ENCODE results near the gene OBP2B.
"Not testable (repeated sequence)": the region's sequence is repeated elsewhere in the genome, so short reads cannot be mapped to it uniquely, and the experiment has no call there.

The OBP2B gene

GRCh38 chr9:133201424-133202144 is 7.5 kb downstream of the OBP2B start:
- DNase-seq (ENCODE audit: low read depth) = no peak

GRCh38 chr9:133200631-133201030 is 8.4 kb downstream of the OBP2B start:
- no peak for DNase-seq (ENCODE audit: low read depth)

DNA sequence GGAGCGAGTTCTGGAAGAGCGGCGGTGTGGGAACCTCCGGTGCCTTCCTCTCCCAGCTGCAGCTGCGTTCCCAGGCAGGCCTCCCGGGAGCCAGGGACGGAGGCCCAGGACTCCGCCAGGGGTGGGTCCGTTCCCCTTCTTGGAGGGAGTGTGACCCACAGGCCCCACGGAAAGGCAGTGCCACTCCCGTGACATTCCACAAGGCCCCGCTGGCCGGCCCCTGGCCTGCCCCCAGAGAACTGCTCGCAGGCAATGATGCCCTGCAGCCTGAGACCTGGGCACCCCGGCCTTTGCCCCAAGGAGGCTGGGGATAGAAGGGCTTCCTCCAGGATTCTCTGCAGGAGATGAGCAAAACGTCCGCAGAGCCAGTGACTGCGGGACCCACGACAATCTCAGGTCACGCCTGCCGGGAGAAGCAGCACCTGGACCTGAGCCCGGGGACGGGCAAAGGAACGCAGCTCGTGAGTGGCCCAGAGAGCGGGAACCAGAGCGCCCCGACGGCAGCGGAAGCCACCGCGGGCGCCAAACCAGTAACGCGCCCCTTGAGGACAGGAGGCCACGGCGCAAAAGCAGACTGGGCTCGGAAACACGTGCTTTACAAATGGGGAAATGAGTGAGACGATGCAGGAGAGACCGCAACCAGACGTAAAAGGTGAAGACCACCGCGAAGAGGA is 9.3 kb downstream of the OBP2B start:
- DNase-seq (ENCODE audit: low read depth) = peak; percentile 14

- no peak for DNase-seq (ENCODE audit: low read depth)
Measured at GRCh38 chr9:133195029-133195428, 14.0 kb downstream of the OBP2B start.

GRCh38 chr9:133194597-133194996 is 14.5 kb downstream of the OBP2B start:
- DNase-seq (ENCODE audit: low read depth) = no peak

DNA sequence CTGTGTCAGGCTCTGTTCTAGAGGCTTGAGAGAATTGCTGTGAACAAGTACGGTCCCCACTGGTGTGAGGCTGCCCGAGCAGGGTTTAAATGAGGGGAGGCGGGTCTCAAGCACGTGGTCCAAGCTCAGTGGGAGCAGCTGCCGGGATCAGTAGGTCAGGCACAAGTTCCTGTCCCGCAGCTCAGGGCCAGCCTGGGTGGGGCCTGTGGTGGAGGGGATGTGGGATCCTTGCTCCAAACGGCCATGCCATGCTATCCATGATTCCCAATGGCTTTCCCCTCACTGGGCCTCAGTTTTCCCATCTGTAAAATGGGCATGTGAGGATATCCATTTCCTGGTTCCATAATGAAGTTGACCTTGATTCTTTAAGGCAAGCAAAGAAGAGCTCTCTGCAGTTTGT is 17.1 kb downstream of the OBP2B start:
- no peak for DNase-seq (ENCODE audit: low read depth)

GRCh38 chr9:133189826-133190225 is 19.2 kb downstream of the OBP2B start:
- DNase-seq (ENCODE audit: low read depth) = no peak

DNA sequence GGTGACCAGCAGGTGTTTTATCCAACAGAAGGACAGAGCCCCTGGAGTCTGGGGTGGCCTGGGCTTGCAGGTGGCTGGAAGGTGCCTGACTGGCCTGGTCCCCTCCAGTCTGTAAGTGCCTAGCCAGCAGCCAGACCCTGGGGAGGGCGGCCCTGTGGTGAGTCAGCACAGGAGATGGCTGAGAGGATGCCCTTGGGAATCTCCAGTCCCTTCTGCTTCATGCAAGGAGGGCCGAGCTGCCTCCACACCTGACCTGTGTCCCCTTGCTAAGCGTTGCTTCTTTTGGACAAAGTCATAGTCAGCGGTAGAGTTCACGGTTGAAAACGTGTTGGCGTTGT is 20.2 kb downstream of the OBP2B start:
- DNase-seq (ENCODE audit: low read depth) = no peak

- no peak for DNase-seq (ENCODE audit: low read depth)
Measured at GRCh38 chr9:133188006-133188842, 20.8 kb downstream of the OBP2B start.

DNA sequence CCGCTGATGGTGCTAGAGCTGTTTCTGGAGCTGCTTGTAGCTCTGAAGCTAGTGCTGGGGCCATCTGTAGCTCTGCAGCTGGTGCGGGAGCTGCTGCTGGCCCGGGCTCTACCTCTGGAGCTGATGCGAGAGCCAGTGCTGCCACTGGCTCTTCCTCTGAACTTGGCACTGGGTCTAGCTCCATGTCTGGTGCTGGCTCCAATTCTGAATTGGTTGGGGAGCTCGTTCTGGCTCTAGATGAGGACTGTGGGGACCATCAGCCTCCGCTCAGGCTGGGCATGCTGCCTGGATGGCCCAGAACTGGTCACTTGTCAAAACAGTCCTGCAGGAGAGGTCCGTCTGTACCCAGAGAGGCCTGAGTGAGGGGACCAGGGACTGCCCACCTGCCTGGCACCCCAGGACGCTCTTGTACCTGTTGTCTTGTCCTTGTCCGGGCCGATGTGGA is 21.5 kb downstream of the OBP2B start:
- no peak for DNase-seq (ENCODE audit: low read depth)

- no peak for DNase-seq (ENCODE audit: low read depth)
Measured at GRCh38 chr9:133186736-133187135, 22.3 kb downstream of the OBP2B start.

- DNase-seq (ENCODE audit: low read depth) = no peak
Measured at GRCh38 chr9:133184971-133185370, 24.1 kb downstream of the OBP2B start.

DNA sequence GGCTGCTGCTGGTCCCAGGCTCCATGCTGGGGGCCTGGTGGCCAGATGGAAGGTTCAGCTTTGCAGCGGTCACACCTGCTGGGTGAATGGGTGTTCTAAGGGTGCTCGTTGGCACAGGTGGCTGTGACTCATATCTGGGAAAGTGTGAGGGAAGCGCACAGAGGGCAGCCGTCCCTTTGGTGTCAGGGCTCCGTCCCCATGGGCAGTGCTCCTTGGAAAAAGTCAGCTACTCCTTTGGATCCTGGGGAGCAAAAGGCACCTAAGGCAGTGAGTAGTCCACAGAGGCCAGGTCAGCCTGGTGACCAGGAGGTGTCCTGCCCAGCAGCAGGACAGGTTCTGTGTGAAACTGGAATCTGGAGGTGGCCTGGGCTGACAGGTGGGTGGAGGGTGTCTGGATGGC is 26.9 kb downstream of the OBP2B start:
- no peak for DNase-seq (ENCODE audit: low read depth)

DNA sequence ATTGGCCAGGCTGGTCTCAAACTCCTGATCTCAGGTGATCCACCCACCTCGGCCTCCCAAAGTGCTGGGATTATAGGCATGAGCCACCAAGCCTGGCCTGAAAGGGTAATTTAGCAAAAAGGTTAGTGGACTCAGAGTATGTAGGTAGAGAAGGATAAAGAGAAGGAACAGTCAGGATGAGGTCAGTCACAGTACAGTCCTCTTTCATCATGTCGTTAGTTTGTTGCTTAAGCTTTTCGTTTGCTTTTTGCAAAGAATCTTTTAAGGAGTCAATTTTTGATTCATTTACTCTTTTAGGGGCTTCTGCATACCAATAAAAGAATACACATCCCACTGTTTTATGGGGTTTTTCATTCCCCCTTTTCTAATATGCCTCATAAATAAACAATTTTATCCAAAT is 27.5 kb downstream of the OBP2B start:
- DNase-seq (ENCODE audit: low read depth) = no peak

DNA sequence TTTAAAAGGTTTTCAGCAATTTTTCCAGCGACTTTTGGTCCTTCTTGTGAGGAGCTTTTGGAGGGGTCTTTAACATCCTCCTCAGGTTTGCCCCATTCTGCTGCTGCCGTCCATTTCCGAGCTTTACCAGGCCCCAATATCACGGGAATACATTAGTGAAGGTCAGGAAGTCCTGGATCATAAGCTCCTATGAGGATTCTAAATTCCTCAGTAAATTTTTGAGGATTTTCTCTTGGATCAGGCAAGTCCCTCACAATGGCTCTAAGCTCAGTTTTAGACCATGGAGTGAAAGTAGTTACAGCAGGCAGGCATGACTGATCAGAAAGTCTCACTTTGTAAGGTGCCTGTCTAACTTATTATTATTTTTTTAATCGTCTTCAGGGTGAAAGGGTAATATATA is 28.1 kb downstream of the OBP2B start:
- DNase-seq (ENCODE audit: low read depth) = no peak

DNA sequence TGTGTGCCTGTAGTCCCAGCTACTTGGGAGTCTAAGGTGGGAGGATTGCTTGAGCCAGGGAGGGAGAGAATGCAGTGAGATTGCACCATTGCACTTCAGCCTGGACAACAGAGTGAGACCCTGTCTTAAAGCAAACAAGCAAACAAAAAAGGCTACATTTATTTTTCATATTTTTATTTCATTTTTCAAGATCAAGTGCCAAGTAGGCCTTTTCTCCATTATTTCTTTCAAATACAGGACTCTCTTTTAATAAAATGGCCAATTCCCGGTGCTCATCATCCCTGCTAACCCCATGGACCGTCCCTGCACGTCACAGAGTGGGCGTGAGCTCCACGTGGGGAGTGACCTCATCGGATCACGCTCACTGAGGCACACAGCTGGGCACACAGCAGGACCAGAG is 36.0 kb downstream of the OBP2B start:
- no peak for DNase-seq (ENCODE audit: low read depth)

DNA sequence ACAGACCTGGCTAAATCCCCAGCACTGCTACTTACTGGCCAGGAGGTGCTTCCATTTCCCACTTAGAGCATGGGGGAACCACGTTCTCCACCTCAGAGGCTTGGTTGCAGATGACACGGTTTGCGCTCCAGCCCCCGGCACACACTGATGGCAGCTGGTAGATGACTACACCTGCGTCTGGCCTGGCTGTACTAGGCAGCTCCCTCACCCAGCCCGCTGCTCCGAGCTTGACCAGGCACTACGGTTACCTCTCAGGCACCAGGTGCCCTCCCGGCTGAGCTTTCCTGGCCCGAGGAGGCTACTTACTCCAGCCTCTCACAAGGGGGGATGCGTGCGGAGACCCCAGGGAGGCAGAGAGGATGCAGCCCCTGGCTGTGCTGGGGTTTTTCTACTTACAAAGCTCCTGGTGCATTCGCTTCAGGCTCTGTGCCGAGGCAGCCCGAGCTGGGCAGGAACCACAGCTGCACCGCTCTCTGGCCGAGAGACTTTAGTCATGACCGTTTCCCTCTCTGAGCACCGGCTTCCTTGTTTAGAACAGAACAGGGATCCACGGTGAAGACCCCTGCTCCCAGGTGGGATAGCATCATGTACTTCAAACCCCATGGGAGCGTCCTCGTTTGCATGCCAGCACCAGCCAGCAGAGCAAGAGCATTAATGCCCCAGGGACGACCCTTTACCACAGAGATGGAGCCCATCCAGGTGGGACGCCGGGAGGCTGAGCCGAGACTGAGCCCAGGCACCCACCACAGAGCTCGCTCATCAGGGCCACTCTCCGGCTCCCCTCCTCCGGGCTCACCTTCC is 37.7 kb downstream of the OBP2B start:
- no peak for DNase-seq (ENCODE audit: low read depth)

DNA sequence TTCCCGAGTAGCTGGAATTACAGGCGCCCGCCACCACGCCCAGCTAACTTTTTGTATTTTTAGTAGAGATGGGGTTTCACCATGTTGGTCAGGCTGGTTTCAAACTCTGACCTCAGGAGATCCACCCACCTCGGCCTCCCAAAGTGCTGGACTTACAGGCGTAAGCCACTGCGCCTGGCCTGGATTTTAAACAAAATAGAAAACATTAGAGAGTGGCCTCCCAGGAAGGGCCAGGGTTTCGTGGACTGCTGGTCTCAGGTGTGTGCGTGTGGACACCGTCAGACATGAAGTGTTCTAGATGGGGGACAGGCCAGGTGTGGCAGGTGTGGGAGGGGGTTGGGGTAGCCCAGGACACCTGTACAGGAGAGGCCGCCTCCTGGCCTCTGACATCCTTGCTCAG is 38.3 kb downstream of the OBP2B start:
- no peak for DNase-seq (ENCODE audit: low read depth)

DNA sequence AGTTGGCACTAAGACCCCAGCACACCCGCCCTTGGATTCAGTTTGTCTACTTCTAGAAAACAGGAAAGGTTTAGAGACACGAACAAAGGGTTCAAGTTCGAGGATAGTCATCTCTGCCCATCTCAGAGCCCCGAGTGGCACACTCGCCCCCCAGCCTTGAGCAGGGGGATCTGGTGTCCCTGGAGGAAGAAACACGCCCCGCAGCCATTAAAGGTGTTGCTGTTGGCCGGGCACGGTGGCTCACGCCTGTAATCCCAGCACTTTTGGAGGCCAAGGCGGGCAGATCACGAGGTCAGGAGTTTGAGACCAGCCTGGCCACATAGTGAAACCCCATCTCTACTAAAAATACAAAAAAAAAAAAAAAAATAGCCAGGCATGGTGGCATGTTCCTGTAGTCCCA is 39.4 kb downstream of the OBP2B start:
- not testable (repeated sequence) for DNase-seq (ENCODE audit: low read depth)

DNA sequence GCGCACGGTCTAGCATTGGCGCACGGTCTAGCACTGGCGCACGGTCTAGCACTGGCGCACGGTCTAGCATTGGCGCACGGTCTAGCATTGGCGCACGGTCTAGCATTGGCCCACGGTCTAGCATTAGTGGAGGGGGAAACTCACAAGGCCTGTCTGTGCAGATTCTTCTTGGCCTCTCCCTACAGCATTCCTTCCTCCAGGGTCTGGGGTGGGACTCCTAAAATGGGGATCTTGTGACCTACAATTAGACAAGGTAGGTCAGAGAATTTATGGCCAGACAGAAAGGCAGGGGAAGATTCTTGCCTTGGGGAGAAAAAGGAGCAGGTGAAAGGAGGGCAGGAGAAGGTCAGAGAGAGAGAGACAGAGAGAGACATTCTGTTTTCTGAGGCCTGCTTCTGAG is 39.9 kb downstream of the OBP2B start:
- DNase-seq (ENCODE audit: low read depth) = no peak

GRCh38 chr9:133168432-133168831 is 40.6 kb downstream of the OBP2B start:
- no peak for DNase-seq (ENCODE audit: low read depth)

DNA sequence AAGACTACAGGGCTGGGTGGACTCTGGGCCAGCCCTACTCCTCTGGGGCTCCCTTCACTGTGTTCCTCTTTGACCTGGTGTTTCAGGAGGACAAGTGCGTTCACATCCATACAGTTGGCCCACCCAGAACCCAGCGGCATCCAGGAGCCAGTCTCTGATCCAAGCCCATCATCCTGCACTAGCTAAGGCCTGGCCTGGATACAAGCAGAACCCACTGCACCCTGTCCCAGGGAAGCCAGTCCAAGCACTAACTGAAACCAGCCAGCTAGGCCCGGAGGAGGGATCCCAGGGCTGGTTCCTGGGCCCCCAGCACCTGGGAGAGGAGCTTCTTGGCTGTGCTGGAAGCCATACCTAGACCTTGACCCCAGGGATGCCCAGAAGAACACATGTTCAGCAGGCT is 41.3 kb downstream of the OBP2B start:
- no peak for DNase-seq (ENCODE audit: low read depth)
